22Rv1 (cell line): ENCODE results near the gene PXMP4.

Source experiments
- CTCF ChIP-seq: fragments of 450-650 bp; IDR thresholded peaks from 2 replicates; pipeline ENCODE4 v1.5.1; 2017; ENCODE audit warnings: mild to moderate bottlenecking
- ZFX ChIP-seq: fragments of 450-650 bp; IDR thresholded peaks from 2 replicates; pipeline ENCODE4 v1.6.1; 2017; ENCODE audit warnings: antibody characterized with exemption, borderline replicate concordance

GRCh38 chr20:33736962-33737361, 16.9 kb upstream of the PXMP4 start:
- TF ChIP-seq CTCF (no peak), ZFX (no peak)
